Activated CD4-positive, CD25-positive, alpha-beta regulatory T cell (primary cell): ENCODE results near the gene CRAMP1.
"Not testable (repeated sequence)": the region's sequence is repeated elsewhere in the genome, so short reads cannot be mapped to it uniquely, and the experiment has no call there.

Experiments
- DNase-seq, 4 experiments: peaks; one replicate each; lab custom pipeline; 2025; lab: John Stamatoyannopoulos, UW

Gene CRAMP1

DNA sequence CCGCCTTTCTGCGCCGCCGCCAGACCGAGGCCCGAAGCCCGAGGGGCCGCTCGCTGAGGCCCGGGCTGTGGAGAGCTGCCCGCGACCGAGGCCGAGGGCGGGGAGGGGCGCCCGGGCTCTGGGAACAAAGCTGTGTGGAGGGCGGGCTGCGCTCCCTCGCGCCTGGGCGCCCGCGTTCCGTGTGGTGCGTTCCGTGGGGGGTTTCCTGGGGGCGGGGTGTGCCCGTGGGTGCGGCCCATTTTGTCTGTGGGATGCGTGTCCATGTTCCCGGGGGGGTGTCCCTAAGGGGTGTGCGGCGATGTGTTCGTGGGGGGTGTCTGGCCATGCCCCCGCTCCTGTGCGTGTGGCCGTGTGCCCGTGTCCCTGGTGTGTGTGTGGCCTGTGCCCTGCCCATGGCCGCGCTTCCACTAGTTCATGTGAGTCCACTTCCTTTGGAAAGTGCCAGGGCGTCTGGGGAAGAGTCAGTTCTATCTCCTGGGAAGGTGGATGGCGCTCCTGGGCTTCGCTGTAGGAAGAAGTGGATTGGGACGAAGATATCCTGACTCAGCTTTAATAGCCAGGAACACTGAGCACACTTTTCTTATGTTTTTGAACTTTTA is 66.4 kb downstream of the CRAMP1 start:
- DNase-seq = peak; percentile 17 to 25 (median 18)

DNA sequence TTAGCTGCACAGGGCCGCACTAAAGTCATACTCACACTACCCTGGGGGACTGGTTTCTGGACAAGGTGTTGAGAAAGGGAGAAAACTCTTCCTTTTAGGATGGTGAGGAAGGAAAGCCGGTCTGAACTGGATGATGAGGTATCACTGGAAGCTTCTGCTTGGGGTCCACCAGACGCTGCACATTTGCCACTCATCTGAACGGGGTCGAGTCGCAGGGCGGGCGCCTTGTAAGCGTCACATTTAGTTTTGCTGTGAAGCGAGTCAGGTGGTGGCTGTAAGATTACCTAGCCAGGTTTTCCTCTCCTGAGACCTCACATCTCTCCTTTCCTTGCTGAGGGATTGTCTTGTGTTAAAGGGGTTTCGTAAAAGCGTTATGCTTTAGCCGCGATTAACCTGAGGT is 68.2 kb downstream of the CRAMP1 start:
- no peak for DNase-seq

DNA sequence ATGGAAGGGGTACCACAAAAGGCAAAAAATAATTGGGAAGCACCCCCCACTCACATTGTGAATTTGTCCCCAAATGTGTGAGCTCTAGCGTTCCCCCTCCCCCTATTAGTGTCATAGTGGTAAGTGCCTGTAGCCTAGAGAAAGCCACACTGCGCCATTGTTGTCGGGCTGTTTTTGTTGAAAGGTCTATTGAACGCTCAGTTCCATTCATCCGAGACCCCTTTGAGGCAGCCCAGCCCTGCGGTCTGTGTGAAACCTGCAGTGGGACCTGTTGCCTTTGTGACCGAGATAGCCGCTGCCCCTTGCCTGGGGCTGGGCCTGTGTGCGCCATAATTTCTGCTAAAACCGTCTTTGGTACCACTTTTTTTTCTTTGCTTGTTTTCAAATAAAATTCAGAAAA is 68.9 kb downstream of the CRAMP1 start:
- no peak for DNase-seq

DNA sequence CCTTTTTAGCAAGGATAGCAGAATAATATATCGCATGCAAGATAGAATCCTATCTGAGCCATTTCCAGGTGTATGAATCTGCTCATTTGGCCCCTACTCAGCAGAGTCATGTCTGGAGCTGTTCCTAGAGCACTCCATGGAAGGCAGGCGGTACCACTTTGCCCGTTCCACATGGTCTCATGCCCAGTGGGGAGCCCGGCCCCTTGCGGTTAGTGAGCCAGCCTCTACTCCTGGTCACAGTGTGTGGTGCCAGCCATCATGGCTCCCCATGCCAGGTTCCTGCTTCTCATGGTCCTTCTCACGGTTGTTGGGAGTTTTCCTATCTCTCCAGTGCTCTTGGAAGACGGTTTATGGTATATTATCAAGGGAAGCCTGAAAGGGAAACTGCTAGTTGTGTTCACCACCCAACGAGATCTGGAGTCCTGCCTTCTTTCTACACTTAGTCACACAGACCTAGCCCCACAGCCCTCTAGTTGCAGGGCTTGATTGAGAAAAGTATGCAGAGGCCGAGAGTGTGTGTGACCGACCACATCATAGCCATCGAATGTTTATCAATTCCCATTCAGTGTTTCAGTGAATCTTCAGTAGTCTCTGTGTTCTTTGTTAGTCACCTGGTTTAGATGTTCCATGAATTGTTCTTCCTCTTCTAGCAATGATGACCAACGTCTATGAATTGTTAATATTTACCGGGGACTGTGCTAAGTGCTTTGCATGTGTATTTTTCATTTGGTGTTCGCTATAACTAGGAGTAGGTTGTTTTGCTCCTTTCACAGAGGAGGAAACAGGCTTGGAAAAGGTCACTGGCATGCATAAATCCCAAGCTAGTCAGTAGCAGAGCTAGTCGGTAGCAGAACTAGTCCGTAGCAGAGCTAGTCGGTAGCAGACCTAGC is 75.5 kb downstream of the CRAMP1 start:
- DNase-seq = no peak

DNA sequence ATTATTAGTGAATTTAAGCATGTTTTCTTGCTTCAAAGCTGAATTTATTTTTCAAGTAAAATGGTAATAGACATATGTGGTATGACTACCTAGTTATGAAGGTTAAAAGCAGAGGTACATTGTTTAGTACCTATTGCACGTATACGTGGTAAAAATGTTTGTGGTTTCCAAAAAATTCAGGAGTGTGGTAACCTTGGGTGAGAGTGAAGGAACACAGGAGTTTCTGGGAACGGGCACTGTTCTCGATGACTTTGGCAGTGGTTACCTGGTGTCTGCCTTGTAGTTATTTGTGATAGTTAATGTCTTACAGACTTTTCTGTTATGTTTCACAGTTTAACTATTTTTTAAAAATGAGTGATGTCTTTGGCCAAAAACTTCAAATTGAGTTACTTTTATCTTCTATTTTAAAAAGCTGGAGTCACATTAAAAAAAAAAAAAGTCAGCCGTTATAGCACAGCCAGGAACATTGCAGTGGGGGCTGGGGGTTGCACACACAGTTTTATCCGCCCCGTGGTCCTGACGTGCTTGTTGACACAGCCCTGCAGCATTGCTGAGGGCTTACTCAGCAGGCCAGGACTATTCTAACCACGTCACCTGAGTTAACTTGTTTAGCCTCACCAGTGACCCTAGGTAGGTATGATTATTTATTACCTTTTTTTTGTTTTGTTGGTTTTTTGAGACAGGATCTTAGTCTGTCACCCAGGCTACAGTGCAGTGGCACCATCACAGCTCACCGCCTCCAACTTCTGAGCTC is 76.8 kb downstream of the CRAMP1 start:
- DNase-seq = no peak

DNA sequence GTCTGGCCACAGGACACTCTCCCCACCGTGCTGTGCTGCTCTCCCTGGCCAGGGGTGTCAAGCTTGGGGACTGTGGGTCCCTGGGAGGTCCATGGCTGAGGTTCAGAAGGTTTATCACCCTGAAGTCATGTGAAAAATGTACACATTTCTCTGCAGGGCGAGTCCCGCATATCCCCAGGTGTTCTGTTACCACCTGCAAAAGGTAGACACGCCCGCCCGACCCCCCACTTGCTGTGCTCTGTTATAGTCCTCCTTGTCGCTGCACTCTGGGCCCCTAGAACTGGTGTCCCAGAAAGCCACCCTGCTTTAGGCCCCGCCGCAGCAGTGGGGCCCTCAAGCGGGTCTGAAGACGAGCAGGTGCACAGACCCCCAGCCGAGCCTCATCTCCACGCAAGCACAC is 77.7 kb downstream of the CRAMP1 start:
- DNase-seq = no peak

DNA sequence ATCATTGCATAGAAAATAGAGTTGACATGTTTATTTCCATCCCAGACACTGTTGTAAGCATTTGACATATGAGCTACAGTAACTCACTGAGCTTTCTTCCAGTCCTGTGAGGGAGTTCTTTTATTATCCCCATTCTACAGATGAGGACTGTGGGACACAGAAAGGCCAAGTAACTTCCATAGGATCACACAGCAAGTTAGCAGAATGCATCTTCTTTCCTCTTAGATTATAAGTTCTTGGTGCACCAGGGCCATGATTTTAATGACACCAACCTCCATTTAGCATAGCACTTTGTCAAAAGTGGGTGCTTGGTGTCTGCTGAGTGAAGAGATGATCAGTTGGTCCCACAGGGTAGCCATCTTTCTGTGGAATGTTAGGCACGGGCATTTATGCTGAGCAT is 78.7 kb downstream of the CRAMP1 start:
- DNase-seq = no peak

DNA sequence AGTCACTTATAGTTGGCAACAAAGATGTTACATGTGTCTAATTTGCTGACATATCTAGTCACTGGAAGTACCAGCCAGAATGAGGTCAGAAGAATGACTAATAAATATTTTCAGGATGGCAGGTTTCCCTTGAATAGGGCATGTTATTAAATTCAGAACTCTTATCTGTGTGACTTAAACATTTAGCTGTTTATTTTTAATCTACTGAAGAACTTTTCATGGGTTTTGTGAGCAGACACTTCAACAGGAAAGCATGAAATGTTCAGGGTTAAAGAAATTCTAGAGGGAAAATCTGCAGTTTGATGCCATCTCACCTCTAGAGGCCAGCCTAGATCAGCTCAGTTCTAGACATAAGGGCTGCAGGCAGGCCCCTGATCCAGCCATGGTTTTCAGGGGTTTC is 79.1 kb downstream of the CRAMP1 start:
- no peak for DNase-seq

DNA sequence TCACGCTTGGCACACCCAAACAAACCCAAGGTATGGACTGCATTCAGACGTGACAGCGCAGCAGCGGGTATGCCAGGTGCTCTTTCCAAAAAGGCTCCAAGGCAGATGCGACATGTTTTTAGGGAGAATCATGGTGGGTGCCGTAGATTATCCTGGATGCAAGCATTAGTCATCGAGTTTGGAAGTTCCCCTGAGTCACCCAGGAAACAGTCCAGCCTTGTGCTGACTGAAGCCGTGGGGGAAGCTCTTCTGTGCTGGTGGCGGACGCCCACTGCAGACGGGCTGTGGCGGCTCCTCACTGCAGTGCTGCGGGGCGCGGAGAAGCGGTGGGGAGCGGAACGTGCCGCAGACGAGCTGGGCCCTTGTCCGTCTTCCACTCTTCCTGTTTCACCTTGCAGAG is 79.8 kb downstream of the CRAMP1 start:
- no peak for DNase-seq

DNA sequence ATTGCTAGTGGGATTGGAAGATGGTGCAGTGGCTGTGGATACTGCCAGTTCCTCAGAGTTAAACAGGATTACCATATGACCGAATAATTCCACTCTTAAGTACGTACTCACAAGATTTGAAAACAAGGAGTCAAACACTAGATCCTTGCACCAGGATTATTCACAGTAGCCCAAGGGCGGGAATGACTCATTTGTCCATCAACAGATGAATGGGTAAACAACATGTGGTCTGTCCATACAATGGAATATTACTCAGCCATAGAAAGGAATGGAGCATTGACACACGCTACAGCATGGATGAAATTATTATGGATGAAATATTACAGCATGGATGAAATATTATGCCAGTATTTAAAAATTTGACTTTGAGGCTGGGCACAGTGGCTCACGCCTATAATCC is 84.7 kb downstream of the CRAMP1 start:
- DNase-seq = no peak

DNA sequence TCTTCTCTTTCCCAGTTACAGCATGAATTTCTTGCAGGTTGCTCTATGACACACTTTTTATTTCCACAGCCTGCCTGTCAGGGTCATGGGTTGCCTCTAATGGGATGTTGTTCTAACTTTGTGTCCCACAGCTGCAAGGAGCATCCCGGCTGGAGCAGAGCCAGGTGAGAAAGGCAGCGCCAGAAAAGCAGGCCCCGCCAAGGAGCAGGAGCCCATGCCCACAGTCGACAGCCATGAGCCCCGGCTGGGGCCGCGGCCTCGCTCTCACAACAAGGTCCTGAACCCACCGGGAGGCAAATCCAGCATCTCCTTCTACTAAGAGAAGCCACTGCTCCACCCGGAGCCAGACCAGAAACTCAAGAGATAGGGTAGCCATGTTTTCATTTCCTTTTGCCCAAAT is 86.5 kb downstream of the CRAMP1 start:
- no peak for DNase-seq

DNA sequence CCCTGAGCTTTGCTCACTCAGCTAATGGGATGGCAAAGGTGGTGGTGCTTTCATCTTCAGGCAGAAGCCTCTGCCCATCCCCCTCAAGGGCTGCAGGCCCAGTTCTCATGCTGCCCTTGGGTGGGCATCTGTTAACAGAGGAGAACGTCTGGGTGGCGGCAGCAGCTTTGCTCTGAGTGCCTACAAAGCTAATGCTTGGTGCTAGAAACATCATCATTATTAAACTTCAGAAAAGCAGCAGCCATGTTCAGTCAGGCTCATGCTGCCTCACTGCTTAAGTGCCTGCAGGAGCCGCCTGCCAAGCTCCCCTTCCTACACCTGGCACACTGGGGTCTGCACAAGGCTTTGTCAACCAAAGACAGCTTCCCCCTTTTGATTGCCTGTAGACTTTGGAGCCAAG is 88.1 kb downstream of the CRAMP1 start:
- no peak for DNase-seq

DNA sequence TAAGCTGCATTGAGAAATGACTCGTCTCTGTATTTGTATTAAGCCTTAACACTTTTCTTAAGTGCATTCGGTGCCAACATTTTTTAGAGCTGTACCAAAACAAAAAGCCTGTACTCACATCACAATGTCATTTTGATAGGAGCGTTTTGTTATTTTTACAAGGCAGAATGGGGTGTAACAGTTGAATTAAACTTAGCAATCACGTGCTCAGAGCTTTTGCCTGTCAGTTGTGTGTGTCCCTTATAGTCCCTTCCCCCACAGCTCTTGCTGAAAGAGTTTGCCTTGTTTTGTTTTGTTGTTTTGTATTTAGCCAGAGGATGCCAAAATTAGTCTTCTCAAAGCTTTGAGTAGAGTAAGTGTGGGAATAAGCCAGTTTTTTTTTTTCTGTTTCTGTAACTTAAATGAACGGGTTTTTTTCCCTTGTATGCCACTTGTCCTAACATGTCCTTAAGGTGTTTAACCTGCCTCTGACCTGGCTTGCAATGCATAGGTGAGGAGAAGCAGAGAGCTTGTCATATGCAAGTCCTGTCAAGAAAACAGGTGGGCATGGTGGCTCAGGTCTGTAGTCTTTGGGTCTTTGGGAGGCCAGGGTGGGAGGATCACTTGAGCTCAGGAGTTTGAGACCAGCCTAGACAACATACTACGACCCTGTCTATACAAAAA is 89.2 kb downstream of the CRAMP1 start:
- DNase-seq = no peak

DNA sequence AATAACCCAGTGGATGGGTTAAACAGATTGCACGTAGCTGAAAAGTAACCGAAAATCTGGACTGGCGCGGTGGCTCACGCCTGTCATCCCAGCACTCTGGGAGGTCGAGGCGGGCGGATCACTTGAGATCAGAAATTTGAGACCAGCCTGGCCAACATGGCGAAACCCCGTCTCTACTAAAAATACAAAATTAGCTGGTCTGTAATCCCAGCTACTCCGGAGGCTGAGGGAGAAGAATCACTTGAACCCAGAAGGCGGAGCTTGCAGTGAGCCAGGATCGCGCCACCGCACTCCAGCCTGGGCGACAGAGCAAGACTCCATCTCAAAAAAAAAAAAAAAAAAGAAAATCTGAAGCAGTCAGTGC is 93.1 kb downstream of the CRAMP1 start:
- not testable (repeated sequence) for DNase-seq

DNA sequence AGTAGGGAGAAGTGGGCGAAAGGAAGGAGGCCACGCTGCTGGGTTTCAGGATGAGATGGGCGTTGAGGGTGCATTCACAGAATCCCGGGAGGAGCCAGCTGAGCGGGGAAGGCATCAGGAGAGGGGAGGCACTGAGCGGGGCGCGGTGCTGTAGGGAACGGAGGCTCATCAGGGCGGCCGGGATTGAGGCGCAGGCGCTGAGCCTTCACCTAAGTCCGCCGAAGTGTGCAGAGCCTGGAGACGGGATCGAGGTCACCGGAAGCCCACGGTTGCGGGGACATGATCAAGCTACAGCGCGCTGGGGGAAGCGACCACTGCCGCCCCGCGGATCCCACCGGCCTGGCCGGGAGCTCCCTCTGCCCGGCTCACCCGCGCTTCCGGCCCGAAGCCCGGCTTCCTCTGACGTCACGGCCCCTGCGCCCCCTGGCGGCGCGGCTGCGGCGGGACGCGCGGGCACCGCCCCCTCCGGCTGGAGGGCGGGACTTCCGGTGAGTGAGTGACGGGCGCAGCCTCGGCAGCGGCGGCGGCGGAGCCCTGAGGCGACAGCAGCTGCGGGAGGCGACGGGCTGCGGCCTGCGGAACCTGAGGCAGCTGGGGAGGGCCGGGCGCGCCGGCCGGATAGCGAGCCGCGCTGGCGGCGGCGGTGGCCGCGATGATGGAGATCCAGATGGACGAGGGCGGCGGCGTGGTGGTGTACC is 93.7 kb downstream of the CRAMP1 start, which contains the start of gene MAPK8IP3:
Gene MAPK8IP3, plus strand, starts transcription at position 508 of the 698 bp plus-strand sequence. Its CDS starts 145 bp downstream, at position 653.
- peak; percentile 90 to 95 (median 92) for DNase-seq

DNA sequence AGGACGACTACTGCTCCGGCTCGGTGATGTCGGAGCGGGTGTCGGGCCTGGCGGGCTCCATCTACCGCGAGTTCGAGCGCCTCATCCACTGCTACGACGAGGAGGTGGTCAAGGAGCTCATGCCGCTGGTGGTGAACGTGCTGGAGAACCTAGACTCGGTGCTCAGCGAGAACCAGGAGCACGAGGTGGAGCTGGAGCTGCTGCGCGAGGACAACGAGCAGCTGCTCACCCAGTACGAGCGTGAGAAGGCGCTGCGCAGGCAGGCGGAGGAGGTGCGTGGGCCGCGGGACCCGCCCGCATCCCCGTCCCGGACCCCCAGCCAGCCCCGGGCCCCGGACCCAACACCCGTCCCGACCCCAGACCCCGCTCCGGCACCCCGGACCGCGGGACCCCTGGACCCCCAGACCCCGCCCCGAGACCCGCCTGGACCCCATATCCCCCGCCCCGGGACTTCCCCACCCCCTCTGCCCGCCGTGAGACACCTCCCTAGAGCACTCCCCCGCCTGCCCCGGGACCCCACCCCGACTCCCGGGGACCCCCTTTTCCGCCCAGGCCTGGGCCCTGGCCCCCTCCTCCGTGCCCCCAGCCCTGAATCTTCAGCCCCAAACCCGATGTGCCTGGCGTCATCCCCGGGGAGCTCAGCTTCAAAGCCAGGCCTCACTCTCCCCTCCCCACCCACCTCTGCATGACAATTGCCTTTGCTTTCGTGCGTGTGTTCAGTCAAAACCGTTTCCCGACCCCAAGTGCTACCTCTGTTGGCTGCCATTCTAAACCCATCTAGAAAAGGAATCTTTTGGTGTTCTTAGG is 94.4 kb downstream of the CRAMP1 start:
- DNase-seq = peak; percentile 26 to 48 (median 38)

DNA sequence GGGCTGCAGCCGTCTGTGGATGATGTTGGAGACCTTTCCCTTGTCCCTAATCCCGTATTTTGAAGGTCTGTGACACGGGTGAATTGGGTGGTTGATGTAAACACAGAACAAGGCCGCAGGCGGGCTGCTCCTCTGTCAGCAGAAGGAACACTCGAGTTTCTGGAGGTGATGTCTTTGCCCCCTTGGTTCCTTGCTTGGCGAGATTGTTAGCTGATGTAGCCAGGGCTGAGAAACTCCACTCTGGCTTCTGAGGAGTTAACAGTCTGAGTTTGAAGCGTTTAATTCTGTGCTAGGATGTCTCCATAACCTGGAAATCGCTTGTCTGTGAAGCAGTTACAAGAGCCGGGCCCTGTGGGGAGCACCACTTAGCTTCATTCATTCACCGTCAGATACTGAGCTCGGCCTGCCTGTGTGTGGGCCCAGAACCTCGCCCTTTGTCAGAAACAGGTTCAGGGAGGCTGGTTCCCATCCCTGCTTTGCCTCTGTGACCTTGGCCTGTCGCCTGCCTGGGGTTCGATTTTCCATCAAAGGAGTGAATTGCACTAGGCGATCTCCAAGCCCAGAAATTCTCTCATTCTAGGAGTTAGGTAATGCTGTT is 95.1 kb downstream of the CRAMP1 start:
- DNase-seq = no peak

DNA sequence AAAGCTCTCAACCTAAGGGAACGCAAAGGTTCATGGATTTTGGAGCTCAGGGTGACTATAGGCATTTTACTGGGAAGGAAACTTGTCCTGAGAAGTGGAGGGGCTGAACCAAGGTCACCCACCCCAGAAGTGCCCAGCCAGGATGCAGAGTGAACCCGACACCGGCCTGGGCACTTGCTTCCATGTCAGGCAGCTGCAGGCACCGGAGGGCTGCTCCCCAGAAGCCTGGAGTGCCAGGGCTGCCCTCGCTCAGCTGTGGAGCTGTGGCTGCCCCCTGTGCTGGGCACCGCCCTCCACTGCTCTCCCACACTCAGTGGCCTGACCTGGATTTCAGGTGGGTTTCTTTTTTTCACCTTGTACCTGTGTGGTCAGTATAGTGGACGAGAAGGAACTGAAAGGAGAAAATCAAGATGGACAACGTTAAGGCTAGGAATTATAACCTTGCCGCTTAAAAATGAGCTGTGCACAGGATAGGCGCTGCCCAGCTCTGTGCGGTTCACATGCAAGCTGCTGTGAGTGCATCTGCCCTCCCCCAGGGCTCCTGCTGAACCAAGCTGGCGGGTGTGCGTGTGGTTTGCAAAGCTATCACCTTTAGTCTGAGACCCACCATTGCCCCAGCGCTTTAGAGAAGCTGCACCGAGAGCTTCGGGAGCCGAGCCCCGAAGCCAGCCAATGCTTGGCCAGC is 96.1 kb downstream of the CRAMP1 start:
- DNase-seq = no peak

DNA sequence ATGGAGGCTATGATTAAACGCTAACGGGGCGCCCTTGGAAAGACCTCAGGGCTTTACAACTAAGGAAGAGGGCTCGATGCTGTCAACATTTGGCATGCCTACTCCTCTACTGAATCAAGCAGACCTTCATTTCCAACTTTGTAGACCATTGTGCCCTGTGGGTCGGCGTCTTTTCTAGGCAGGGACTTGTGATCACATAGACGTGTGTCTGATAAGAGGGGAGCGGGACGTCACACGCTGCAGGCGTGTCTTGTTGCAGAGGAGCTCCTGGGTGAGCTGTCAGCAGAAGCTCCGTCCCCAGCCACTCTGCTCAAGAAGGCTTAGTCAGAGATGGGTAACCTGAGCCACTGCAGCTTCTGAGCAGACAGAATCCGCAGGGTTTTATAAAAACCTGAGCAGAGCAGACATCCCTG is 96.6 kb downstream of the CRAMP1 start:
- DNase-seq = no peak

DNA sequence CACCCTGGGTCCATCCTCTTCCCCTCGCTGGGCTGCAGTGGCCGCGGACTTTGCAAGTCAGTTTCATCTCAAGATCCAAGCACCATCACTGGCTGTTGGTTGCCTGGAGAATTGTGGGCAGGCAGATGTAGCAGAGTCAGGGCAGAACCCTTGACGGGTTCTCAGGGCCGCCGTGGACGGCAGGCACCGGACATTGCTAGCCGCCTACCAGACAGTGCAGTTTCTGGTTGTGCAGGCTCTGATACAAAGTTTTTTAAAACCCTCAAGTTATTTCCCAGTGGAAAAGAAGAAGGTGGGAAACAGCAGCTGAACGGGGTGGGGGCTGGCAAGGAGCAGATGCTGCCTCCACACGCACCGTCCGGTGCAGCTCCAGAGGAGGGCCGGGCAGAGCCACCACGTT is 97.2 kb downstream of the CRAMP1 start:
- DNase-seq = no peak
